Mucosa of stomach (tissue), 1 donor: ENCODE data around the gene REEP6.

Experiments
- H3K27me3 ChIP-seq: one replicate; pipeline ENCODE4 v1.7.0; 2013; ENCODE audit warnings: mild to moderate bottlenecking, low read length; ENCODE audit not compliant: control insufficient read depth, insufficient read depth
- H3K36me3 ChIP-seq: one replicate; pipeline ENCODE4 v1.7.0; 2013; ENCODE audit warnings: low read length; ENCODE audit not compliant: control insufficient read depth, insufficient read depth
- H3K4me1 ChIP-seq: one replicate; pipeline ENCODE4 v1.7.0; 2013; ENCODE audit warnings: mild to moderate bottlenecking, low read length; ENCODE audit not compliant: control insufficient read depth, insufficient read depth
- H3K4me3 ChIP-seq: one replicate; pipeline ENCODE4 v1.7.0; 2013; ENCODE audit warnings: low read length
- H3K9ac ChIP-seq: one replicate; pipeline ENCODE4 v1.7.0; 2013; ENCODE audit warnings: mild to moderate bottlenecking, low read length, moderate library complexity
- H3K9me3 ChIP-seq: one replicate; pipeline ENCODE4 v1.7.0; 2013; ENCODE audit warnings: mild to moderate bottlenecking, low read length, moderate library complexity; ENCODE audit not compliant: control insufficient read depth
- donor health status: Pancreatic carcinoma.

REEP6 gene

GRCh38 chr19:1491114-1491848, at the start of gene REEP6:
TSS of gene REEP6 (plus strand) at chr19:1491181. CDS start at chr19:1491270, 89 bp downstream.
- Histone ChIP-seq H3K36me3 (no peaks in the 10 kb centered on the region), H3K27me3 (peaks cover 9% of the 10 kb centered on the region), H3K9me3 (no peaks in the 10 kb centered on the region), H3K4me3 (peak within 1 kb of the TSS; percentile 47), H3K4me1 (peaks cover 16% of the 10 kb centered on the region), H3K9ac (peak within 1 kb of the TSS; percentile 74)

GRCh38 chr19:1441677-1442438, 49.1 kb upstream of the REEP6 start:
- no peaks in the 10 kb centered on the region for H3K9me3 ChIP-seq
- peaks cover 19% of the 10 kb centered on the region for H3K4me1 ChIP-seq
- no peak overlapping the region for H3K4me3 ChIP-seq
- H3K9ac ChIP-seq = no peak overlapping the region
- peaks cover 17% of the 10 kb centered on the region for H3K36me3 ChIP-seq
- H3K27me3 ChIP-seq = peaks cover 14% of the 10 kb centered on the region

GRCh38 chr19:1445185-1445931, 45.6 kb upstream of the REEP6 start:
- Histone ChIP-seq H3K36me3 (peaks cover 15% of the 10 kb centered on the region), H3K9ac (peak overlapping the region; percentile 22), H3K4me3 (no peak overlapping the region), H3K4me1 (peaks cover 10% of the 10 kb centered on the region), H3K9me3 (no peaks in the 10 kb centered on the region), H3K27me3 (peaks cover 45% of the 10 kb centered on the region)

- Histone ChIP-seq H3K27me3 (peaks cover 53% of the 10 kb centered on the region), H3K36me3 (peaks cover 7% of the 10 kb centered on the region), H3K4me1 (peaks cover 9% of the 10 kb centered on the region), H3K4me3 (no peak overlapping the region), H3K9me3 (no peaks in the 10 kb centered on the region), H3K9ac (no peak overlapping the region)
These were observed 44.9 kb upstream of the REEP6 start for GRCh38 chr19:1445932-1446712.

- H3K9ac ChIP-seq = no peak overlapping the region
- no peaks in the 10 kb centered on the region for H3K9me3 ChIP-seq
- H3K27me3 ChIP-seq = peaks cover 60% of the 10 kb centered on the region
- no peak overlapping the region for H3K4me3 ChIP-seq
- H3K36me3 ChIP-seq = no peaks in the 10 kb centered on the region
- peaks cover 9% of the 10 kb centered on the region for H3K4me1 ChIP-seq
These were observed 44.1 kb upstream of the REEP6 start for GRCh38 chr19:1446713-1447481.

- Histone ChIP-seq H3K9me3 (no peaks in the 10 kb centered on the region), H3K4me1 (peaks cover 9% of the 10 kb centered on the region), H3K9ac (no peak overlapping the region), H3K27me3 (peaks cover 67% of the 10 kb centered on the region), H3K36me3 (no peaks in the 10 kb centered on the region), H3K4me3 (no peak overlapping the region)
These were observed 43.5 kb upstream of the REEP6 start for GRCh38 chr19:1447504-1447903.

- no peaks in the 10 kb centered on the region for H3K36me3 ChIP-seq
- no peaks in the 10 kb centered on the region for H3K9me3 ChIP-seq
- H3K4me3 ChIP-seq = no peak overlapping the region
- peaks cover 9% of the 10 kb centered on the region for H3K4me1 ChIP-seq
- peaks cover 71% of the 10 kb centered on the region for H3K27me3 ChIP-seq
- H3K9ac ChIP-seq = no peak overlapping the region
These were observed 43.0 kb upstream of the REEP6 start for GRCh38 chr19:1447944-1448343.

GRCh38 chr19:1449467-1450442, 41.2 kb upstream of the REEP6 start, which contains the start of gene APC2:
TSS of gene APC2 (plus strand) at chr19:1450121. CDS start at chr19:1453002, 2,881 bp downstream.
- Histone ChIP-seq H3K27me3 (peaks cover 85% of the 10 kb centered on the region), H3K4me3 (no peak within 1 kb of the TSS)

GRCh38 chr19:1450735-1451731, 39.9 kb upstream of the REEP6 start:
- no peak overlapping the region for H3K9ac ChIP-seq
- no peaks in the 10 kb centered on the region for H3K36me3 ChIP-seq
- H3K9me3 ChIP-seq = no peaks in the 10 kb centered on the region
- H3K4me3 ChIP-seq = no peak overlapping the region
- peaks cover 18% of the 10 kb centered on the region for H3K4me1 ChIP-seq
- H3K27me3 ChIP-seq = peaks cover 91% of the 10 kb centered on the region

More at GRCh38 chr19:1449467-1450442, 41.2 kb upstream of the REEP6 start, which contains the start of gene APC2:
- H3K9me3 ChIP-seq = no peaks in the 10 kb centered on the region
- H3K4me1 ChIP-seq = peaks cover 13% of the 10 kb centered on the region
- H3K9ac ChIP-seq = no peak within 1 kb of the TSS
- no peaks in the 10 kb centered on the region for H3K36me3 ChIP-seq
